Measurements from ENCODE around the gene ERBB2. TPM values are rescaled to one million over a fixed set of nuclear protein-coding genes. Genes with fewer than 3 reads are reported as not detected.

Gene ERBB2
- total and polyA plus RNA-seq, 7 experiments from 2014 or later: 0.39 to 10.5 (median 5.8) TPM

GRCh38 chr17:39772987-39773934 lies 73.4 kb downstream of the ERBB2 start:
- intact Hi-C loops (cut with micrococcal nuclease): loop anchor here in 1 of 2 donors (5.0 kb wide), 1 partner anchor 89 kb away; the partner anchor contains the start of gene IKZF3
- ChIA-PET CTCF (interaction anchor here (0.6 kb wide), 1 partner anchor 626 kb away, joined by 4 read pairs; no protein-coding TSS in a partner anchor), POLR2A (interaction anchor here (1.0 to 4.7 kb wide), 5 partner anchors 10 to 46 kb away, joined by 4 to 48 read pairs (median 6); no protein-coding TSS in a partner anchor)
- Histone ChIP-seq H3K27me3 (ENCODE audit: control insufficient read depth in 2 of 2, insufficient read depth in 2 of 2, low read length in 2 of 2) (no peaks in the 10 kb centered on the region), H3K4me3 (ENCODE audit: low read length) (peak overlapping the region; percentile 34), H3K4me1 (ENCODE audit: control insufficient read depth in 2 of 2, insufficient read depth in 2 of 2, low read length in 2 of 2) (peaks cover 63 to 87% of the 10 kb centered on the region in 2 donors), H3K27ac (ENCODE audit: low read depth, low read length) (peak overlapping the region; percentile 71), H3K36me3 (ENCODE audit: control insufficient read depth in 2 of 3, insufficient read depth in 3 of 3, low read length in 3 of 3) (peaks cover 0 to 2% (median 0%) of the 10 kb centered on the region in 3 experiments), H3K9me3 (ENCODE audit: control insufficient read depth in 2 of 3, low read length in 3 of 3) (no peaks in the 10 kb centered on the region)
- peaks cover 5 to 37% (median 19%) of the 10 kb centered on the region in 5 donors for H3K36me3 Mint-ChIP-seq
- no peaks in the 10 kb centered on the region for H3K9me3 Mint-ChIP-seq
- peak overlapping the region; percentile 48 to 83 (median 78) for H3K4me3 Mint-ChIP-seq
- peak overlapping the region; percentile 79 to 98 (median 94) for H3K27ac Mint-ChIP-seq
- ATAC-seq (no peak), DNase-seq (peak in 1 of 9 donors; percentile 22)
- no peaks in the 10 kb centered on the region for H3K27me3 Mint-ChIP-seq
- peaks cover 72 to 99% (median 95%) of the 10 kb centered on the region in 7 donors for H3K4me1 Mint-ChIP-seq

GRCh38 chr17:39774047-39774446 lies 74.2 kb downstream of the ERBB2 start:
- POLR2A ChIA-PET: interaction anchor here (1.8 to 4.7 kb wide), 3 partner anchors 18 to 45 kb away, joined by 5 to 48 read pairs (median 6); no protein-coding TSS in a partner anchor
- Mint-ChIP-seq H3K36me3 (peaks cover 0 to 32% (median 15%) of the 10 kb centered on the region in 5 donors), H3K27ac (peak overlapping the region; percentile 81 to 98 (median 91)), H3K4me3 (peak overlapping the region; percentile 51 to 95 (median 77)), H3K4me1 (peaks cover 71 to 98% (median 94%) of the 10 kb centered on the region in 7 donors), H3K27me3 (no peaks in the 10 kb centered on the region), H3K9me3 (no peaks in the 10 kb centered on the region)
- ATAC-seq (no peak), DNase-seq (no peak)
- peaks cover 63 to 84% of the 10 kb centered on the region in 2 donors for H3K4me1 ChIP-seq (ENCODE audit: control insufficient read depth in 2 of 2, insufficient read depth in 2 of 2, low read length in 2 of 2)
- peak overlapping the region; percentile 71 for H3K27ac ChIP-seq (ENCODE audit: low read depth, low read length)
- H3K27me3 ChIP-seq (ENCODE audit: control insufficient read depth in 2 of 2, insufficient read depth in 2 of 2, low read length in 2 of 2): no peaks in the 10 kb centered on the region
- no peaks in the 10 kb centered on the region for H3K36me3 ChIP-seq (ENCODE audit: control insufficient read depth in 2 of 3, insufficient read depth in 3 of 3, low read length in 3 of 3)
- intact Hi-C loops (cut with micrococcal nuclease): loop anchor here in 1 of 2 donors (5.0 kb wide), 1 partner anchor 88 kb away; the partner anchor contains the start of gene IKZF3
- no peaks in the 10 kb centered on the region for H3K9me3 ChIP-seq (ENCODE audit: control insufficient read depth in 2 of 3, low read length in 3 of 3)
- CTCF ChIA-PET: interaction anchor here (0.6 kb wide), 1 partner anchor 625 kb away, joined by 4 read pairs; no protein-coding TSS in a partner anchor
- peak overlapping the region; percentile 31 for H3K4me3 ChIP-seq (ENCODE audit: low read length)

DNA sequence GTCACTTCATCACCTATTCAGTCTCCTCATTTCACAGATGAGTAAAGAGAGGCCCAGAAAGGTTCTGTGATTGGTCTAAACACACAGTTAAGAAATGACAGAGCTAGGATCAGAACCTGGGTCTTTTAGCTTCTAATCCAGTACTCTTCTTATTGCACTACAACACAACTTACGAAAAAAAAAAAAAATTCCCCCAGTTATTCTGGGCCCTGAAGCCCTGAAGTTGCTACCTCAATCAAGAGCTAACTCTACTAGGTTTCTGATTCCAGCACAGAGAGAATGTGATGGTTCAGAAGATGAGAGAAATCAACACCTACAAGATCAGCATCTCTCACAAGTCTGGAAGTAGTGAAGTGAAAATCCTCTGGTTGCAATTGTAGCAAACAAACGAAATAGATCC lies 75.2 kb downstream of the ERBB2 start:
- peak overlapping the region; percentile 11 to 98 (median 86) for H3K27ac Mint-ChIP-seq
- no peak for ATAC-seq
- H3K27me3 Mint-ChIP-seq: no peaks in the 10 kb centered on the region
- peaks cover 63 to 94% (median 90%) of the 10 kb centered on the region in 7 donors for H3K4me1 Mint-ChIP-seq
- peaks cover 0 to 33% (median 13%) of the 10 kb centered on the region in 5 donors for H3K36me3 Mint-ChIP-seq
- intact Hi-C loops (cut with micrococcal nuclease): loop anchor here in 1 of 2 donors (5.0 kb wide), 1 partner anchor 152 kb away; the partner anchor contains the start of genes LRRC3C and ORMDL3
- DNase-seq: no peak
- no peaks in the 10 kb centered on the region for H3K9me3 Mint-ChIP-seq
- ChIA-PET CTCF (interaction anchor here (1.2 to 3.2 kb wide), 3 partner anchors 19 to 154 kb away, joined by 3 to 14 read pairs (median 5); no protein-coding TSS in a partner anchor), POLR2A (interaction anchor here (0.8 to 4.7 kb wide), 7 partner anchors 17 to 137 kb away, joined by 3 to 48 read pairs (median 6); no protein-coding TSS in a partner anchor)
- Histone ChIP-seq H3K4me3 (ENCODE audit: low read length) (peak overlapping the region; percentile 26), H3K4me1 (ENCODE audit: control insufficient read depth in 2 of 2, insufficient read depth in 2 of 2, low read length in 2 of 2) (peaks cover 61 to 78% of the 10 kb centered on the region in 2 donors), H3K27ac (ENCODE audit: low read depth, low read length) (peak overlapping the region; percentile 71), H3K9me3 (ENCODE audit: control insufficient read depth in 2 of 3, low read length in 3 of 3) (no peaks in the 10 kb centered on the region), H3K27me3 (ENCODE audit: control insufficient read depth in 2 of 2, insufficient read depth in 2 of 2, low read length in 2 of 2) (no peaks in the 10 kb centered on the region), H3K36me3 (ENCODE audit: control insufficient read depth in 2 of 3, insufficient read depth in 3 of 3, low read length in 3 of 3) (no peaks in the 10 kb centered on the region)
- peak overlapping the region in 8 of 10 donors; percentile 11 to 95 (median 65) for H3K4me3 Mint-ChIP-seq

GRCh38 chr17:39776252-39776651 lies 76.4 kb downstream of the ERBB2 start:
- peak overlapping the region; percentile 39 to 95 (median 90) for H3K4me3 Mint-ChIP-seq
- peak overlapping the region; percentile 20 to 98 (median 92) for H3K27ac Mint-ChIP-seq
- ATAC-seq (peak; percentile 36), DNase-seq (peak in 1 of 9 donors; percentile 36)
- H3K9me3 Mint-ChIP-seq: peaks cover 0 to 2% (median 0%) of the 10 kb centered on the region in 11 donors
- H3K4me1 Mint-ChIP-seq: peaks cover 60 to 91% (median 86%) of the 10 kb centered on the region in 7 donors
- CTCF ChIA-PET: interaction anchor here (1.0 to 3.2 kb wide), 9 partner anchors 9 to 155 kb away, joined by 3 to 14 read pairs (median 3); no protein-coding TSS in a partner anchor
- H3K27me3 Mint-ChIP-seq: no peaks in the 10 kb centered on the region
- intact Hi-C loops (cut with micrococcal nuclease): loop anchor here (2.0 to 5.0 kb wide), 2 partner anchors 17 to 151 kb away; partner anchors contain the start of genes LRRC3C (in 1 of the 2) and ORMDL3 (in 1 of the 2)
- POLR2A ChIA-PET: interaction anchor here (0.5 to 4.7 kb wide), 10 partner anchors 16 to 85 kb away, joined by 3 to 48 read pairs (median 6); no protein-coding TSS in a partner anchor
- peaks cover 61 to 76% of the 10 kb centered on the region in 2 donors for H3K4me1 ChIP-seq (ENCODE audit: control insufficient read depth in 2 of 2, insufficient read depth in 2 of 2, low read length in 2 of 2)
- H3K4me3 ChIP-seq (ENCODE audit: low read length): peak overlapping the region; percentile 74
- no peaks in the 10 kb centered on the region for H3K9me3 ChIP-seq (ENCODE audit: control insufficient read depth in 2 of 3, low read length in 3 of 3)
- no peaks in the 10 kb centered on the region for H3K27me3 ChIP-seq (ENCODE audit: control insufficient read depth in 2 of 2, insufficient read depth in 2 of 2, low read length in 2 of 2)
- peak overlapping the region; percentile 77 for H3K27ac ChIP-seq (ENCODE audit: low read depth, low read length)
- peaks cover 0 to 37% (median 13%) of the 10 kb centered on the region in 5 donors for H3K36me3 Mint-ChIP-seq
- H3K36me3 ChIP-seq (ENCODE audit: control insufficient read depth in 2 of 3, insufficient read depth in 3 of 3, low read length in 3 of 3): no peaks in the 10 kb centered on the region

GRCh38 chr17:39777534-39778365 lies 77.9 kb downstream of the ERBB2 start:
- peak; percentile 72 for ATAC-seq
- H3K27ac Mint-ChIP-seq: peak overlapping the region; percentile 68 to 98 (median 94)
- no peaks in the 10 kb centered on the region for H3K27me3 Mint-ChIP-seq
- DNase-seq: peak in 1 of 9 donors; percentile 40
- ChIA-PET POLR2A (interaction anchor here (0.6 to 4.7 kb wide), 12 partner anchors 11 to 203 kb away, joined by 3 to 48 read pairs (median 4); partner anchors contain the start of gene PSMD3), CTCF (interaction anchor here (0.8 to 3.2 kb wide), 4 partner anchors 22 to 66 kb away, joined by 3 to 14 read pairs (median 5); no protein-coding TSS in a partner anchor)
- intact Hi-C loops (cut with micrococcal nuclease): loop anchor here (1.0 to 5.0 kb wide), 6 partner anchors 7 to 150 kb away; partner anchors contain the start of genes LRRC3C (in 1 of the 2) and ORMDL3 (in 1 of the 2)
- peaks cover 60 to 91% (median 86%) of the 10 kb centered on the region in 7 donors for H3K4me1 Mint-ChIP-seq
- peak overlapping the region; percentile 79 to 95 (median 90) for H3K4me3 Mint-ChIP-seq
- H3K36me3 ChIP-seq (ENCODE audit: control insufficient read depth in 2 of 3, insufficient read depth in 3 of 3, low read length in 3 of 3): no peaks in the 10 kb centered on the region
- peaks cover 61 to 75% of the 10 kb centered on the region in 2 donors for H3K4me1 ChIP-seq (ENCODE audit: control insufficient read depth in 2 of 2, insufficient read depth in 2 of 2, low read length in 2 of 2)
- peaks cover under 1 to 36% (median 10%) of the 10 kb centered on the region in 5 donors for H3K36me3 Mint-ChIP-seq
- H3K27ac ChIP-seq (ENCODE audit: low read depth, low read length): peak overlapping the region; percentile 77
- peak overlapping the region; percentile 74 for H3K4me3 ChIP-seq (ENCODE audit: low read length)
- H3K9me3 ChIP-seq (ENCODE audit: control insufficient read depth in 2 of 3, low read length in 3 of 3): no peaks in the 10 kb centered on the region
- no peaks in the 10 kb centered on the region for H3K27me3 ChIP-seq (ENCODE audit: control insufficient read depth in 2 of 2, insufficient read depth in 2 of 2, low read length in 2 of 2)
- H3K9me3 Mint-ChIP-seq: peaks cover 0 to 2% (median 0%) of the 10 kb centered on the region in 11 donors

Measured in naive thymus-derived CD4-positive, alpha-beta T cell (primary cell).